Measurements from ENCODE around the gene ME1.
"Not testable (repeated sequence)": the region's sequence is repeated elsewhere in the genome, so short reads cannot be mapped to it uniquely, and the experiment has no call there.

Gene ME1

DNA sequence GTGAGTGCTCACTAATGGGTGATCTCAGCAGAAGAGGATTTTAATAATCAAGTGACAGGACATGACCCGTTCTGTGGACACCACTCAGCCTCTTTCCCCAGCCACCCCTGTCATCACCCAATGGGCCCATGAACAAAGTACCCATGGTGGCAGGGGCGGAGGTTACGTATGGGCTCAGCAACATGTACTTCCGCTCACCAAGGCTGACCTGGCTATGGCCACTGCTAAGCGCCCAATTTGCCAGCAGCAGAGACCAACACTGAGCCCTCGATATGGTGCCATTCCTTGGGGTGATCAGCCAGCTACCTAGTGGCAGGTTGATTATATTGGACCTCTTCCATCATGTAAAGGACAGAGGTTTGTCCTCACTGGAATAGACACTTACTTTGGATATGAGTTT is 68.5 kb downstream of the ME1 start:
- not testable (repeated sequence) for DNase-seq (ENCODE audit: insufficient read length, low spot score); FAIRE-seq

- DNase-seq (ENCODE audit: insufficient read length, low spot score) (no peak), FAIRE-seq (no peak)
Observed at GRCh38 chr6:83359638-83360037, 71.2 kb downstream of the ME1 start.

GRCh38 chr6:83354747-83355146 is 76.1 kb downstream of the ME1 start:
- DNase-seq (ENCODE audit: insufficient read length, low spot score) = no peak
- FAIRE-seq = no peak

- no peak for DNase-seq (ENCODE audit: insufficient read length, low spot score)
- FAIRE-seq = no peak
Observed at GRCh38 chr6:83352424-83353061, 78.3 kb downstream of the ME1 start.

GRCh38 chr6:83343121-83343520 is 87.7 kb downstream of the ME1 start:
- no peak for FAIRE-seq
- no peak for DNase-seq (ENCODE audit: insufficient read length, low spot score)

- no peak for DNase-seq (ENCODE audit: insufficient read length, low spot score)
Observed at GRCh38 chr6:83341765-83342164, 89.1 kb downstream of the ME1 start.

DNA sequence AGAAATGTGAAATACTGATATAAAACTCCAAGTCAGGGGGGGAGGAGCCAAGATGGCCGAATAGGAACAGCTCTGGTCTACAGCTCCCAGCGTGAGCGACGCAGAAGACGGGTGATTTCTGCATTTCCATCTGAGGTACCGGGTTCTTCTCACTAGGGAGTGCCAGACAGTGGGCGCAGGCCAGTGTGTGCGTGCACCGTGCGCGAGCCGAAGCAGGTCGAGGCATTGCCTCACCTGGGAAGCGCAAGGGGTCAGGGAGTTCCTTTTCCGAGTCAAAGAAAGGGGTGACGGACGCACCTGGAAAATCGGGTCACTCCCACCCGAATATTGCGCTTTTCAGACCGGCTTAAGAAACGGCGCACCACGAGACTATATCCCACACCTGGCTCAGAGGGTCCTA is 96.9 kb downstream of the ME1 start:
- DNase-seq (ENCODE audit: insufficient read length, low spot score); FAIRE-seq: not testable (repeated sequence)

More at GRCh38 chr6:83341765-83342164, 89.1 kb downstream of the ME1 start:
- FAIRE-seq = no peak

DNA sequence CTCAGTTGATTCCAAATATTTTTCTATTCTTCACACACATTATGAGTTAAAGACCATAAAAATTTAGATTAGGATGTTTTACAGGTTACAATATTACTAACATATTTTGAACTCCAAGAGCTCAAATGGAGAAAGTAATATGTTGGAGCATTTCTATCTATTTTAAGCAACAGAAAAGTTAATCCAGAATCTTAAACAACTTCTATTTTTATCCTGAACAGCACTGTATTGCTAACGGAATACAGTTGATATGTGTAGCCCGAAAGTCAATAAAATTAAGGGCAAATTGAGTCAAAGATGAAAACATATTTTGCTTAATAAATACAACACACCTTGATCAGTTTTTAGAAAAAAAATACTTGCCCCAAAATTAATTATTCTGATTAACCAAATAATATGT is 97.4 kb downstream of the ME1 start:
- no peak for FAIRE-seq
- DNase-seq (ENCODE audit: insufficient read length, low spot score) = no peak

DNA sequence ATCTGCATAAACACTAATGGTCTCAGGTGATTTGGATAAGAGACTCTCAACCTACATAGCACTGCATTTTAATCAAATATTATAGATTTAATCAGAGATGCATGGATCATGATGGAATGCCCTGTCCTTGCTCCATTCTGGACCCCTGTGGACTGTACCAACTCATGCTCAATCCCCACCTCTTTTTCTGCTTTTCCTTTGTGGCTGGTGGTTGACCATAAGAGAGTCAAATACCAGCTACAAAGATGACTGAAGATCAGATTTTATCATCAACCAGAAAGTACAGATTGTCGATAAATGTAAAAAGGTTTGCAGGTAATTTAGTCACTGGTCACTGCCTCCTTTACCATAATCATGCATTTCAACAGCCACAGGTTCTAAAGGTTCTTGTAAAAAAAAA is 116.2 kb downstream of the ME1 start:
- FAIRE-seq = no peak
- DNase-seq (ENCODE audit: insufficient read length, low spot score) = no peak

DNA sequence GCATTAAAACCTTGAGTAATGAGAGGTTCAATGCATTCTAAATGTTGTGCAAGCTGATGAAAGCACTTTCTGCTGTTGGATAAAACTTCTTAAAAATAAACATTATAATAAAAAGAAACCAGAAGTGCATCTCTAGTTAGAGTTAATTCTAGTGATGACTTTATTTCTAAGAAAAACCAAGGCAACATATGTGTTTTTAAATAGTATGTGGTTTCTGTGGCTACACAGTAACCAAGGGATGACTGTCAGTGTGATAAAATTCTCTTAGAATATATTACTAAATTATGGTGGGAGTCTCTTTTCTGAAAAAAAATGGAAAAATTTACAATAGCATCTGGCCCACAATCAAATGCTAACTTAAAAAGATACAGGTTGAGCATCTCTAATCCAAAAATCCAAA is 117.0 kb downstream of the ME1 start:
- FAIRE-seq = no peak
- no peak for DNase-seq (ENCODE audit: insufficient read length, low spot score)

GRCh38 chr6:83311231-83311630 is 119.6 kb downstream of the ME1 start:
- FAIRE-seq = no peak
- DNase-seq (ENCODE audit: insufficient read length, low spot score) = no peak

DNA sequence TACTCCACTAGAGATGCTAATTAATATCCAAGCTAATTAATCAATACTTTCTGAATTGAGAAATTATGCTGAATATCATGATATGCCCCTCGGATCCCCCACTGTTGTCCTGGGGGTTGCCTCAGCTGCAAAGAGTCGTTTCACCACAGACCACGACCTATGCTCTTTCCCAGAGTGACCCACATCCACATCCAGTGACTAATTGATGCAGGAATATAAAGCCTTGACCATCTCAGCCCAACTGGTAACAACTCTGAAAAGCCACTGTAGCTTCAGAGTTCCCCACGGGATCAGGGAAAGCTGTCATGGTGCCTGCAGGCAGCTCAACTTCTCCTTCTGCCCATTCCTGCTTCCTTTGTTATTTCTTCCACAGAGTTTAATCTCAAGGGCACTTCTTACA is 120.8 kb downstream of the ME1 start:
- no peak for DNase-seq (ENCODE audit: insufficient read length, low spot score)
- no peak for FAIRE-seq

GRCh38 chr6:83309344-83309743 is 121.5 kb downstream of the ME1 start:
- DNase-seq (ENCODE audit: insufficient read length, low spot score) (no peak), FAIRE-seq (no peak)

- FAIRE-seq (no peak), DNase-seq (ENCODE audit: insufficient read length, low spot score) (no peak)
Observed at GRCh38 chr6:83308833-83309232, 122.0 kb downstream of the ME1 start.

DNA sequence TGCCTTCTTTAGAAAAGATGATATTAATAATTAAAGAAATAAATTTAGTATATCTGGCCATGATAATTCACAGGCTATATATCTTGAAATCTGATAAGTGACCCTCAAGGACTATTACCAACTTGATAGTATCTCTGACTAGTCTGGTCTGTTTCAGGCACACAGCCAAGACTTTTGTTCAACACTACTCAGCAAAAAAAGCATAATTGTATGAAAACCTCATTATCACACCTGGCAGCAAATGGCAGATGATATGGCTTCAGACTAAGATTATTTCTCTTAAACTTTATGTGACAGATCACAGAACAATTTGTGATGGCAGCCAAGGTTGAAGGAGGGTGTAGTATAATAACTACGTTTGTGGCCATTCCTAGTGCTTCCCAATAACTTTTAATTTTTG is 123.0 kb downstream of the ME1 start:
- FAIRE-seq = no peak
- DNase-seq (ENCODE audit: insufficient read length, low spot score) = no peak

DNA sequence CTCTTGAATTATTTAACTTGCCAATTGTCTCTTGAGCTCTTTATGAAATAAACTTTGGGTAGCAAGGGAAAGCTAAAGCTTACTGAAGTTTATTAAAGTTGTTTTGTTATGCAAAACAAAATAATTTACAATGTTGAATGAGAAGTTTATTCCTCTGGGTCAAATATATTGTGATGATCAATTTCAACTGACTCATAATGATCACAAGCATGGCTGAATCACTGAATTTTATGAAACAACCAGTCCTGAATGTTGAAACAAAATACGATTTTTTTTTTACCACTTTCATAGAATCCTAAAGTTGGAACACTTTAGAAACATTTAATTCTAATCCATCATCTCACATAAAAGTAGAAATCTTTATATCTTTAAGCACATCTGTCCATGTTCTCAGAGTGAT is 127.4 kb downstream of the ME1 start:
- FAIRE-seq = no peak
- no peak for DNase-seq (ENCODE audit: insufficient read length, low spot score)

DNA sequence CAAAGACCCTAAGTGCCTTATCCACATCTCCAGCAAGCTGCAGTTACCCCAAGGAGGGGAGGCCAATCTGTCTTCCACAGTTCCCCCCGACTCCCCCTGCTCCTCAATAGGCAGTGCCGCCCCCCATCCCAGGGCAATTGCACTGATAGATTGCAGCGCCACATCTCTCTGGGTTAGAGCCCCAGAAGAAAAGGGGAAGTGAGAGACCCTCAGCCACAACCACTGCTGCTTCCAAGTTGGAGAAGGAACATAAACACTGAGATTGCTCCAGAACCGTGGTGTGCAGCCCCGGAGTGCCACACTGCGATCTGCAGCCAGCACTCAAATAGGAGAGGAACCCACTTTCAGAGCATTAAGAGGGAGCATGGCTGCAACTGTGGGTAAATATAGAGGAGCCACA is 136.2 kb downstream of the ME1 start:
- FAIRE-seq (no peak), DNase-seq (ENCODE audit: insufficient read length, low spot score) (no peak)

DNA sequence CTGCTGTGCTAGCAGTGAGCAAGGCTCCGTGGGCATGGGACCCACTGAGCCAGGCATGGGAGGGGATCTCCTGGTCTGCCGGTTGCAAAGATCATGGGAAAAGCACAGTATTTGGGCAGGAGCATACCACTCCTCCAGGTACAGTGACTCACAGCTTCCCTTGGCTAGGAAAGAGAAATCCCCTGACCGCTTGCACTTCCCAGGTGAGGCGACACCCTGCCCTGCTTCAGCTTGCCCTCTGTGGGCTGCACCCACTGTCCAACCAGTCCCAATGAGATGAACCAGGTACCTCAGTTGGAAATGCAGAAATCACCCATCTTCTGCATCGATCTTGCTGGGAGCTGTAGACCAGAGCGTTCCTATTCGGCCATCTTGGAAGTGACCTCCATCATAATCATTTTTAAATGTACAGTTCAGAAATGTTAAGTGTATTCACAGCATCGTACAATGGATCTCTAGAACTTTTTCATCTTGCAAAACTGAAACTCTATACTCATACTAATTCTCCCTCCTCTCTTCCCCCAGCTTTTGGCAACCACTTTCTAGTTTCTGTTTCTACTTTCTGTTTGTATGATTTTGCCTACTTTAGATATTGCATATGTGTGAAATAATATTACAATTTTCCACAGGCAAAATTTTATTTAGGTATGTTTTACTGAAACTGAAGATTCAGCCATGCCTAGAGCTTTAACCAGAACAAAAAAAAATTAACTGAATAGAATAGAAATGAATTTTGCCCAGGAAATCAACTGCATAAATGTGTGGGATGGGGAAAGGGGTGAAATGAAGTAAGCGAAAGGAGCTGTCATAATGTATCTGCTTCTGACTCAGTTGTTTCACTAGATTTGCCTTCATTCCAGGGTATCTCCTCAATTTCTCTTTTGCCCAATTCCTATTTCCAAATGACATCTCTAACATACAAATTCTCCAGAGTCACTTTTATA is 137.7 kb downstream of the ME1 start:
- DNase-seq (ENCODE audit: insufficient read length, low spot score) (no peak), FAIRE-seq (no peak)

- not testable (repeated sequence) for DNase-seq (ENCODE audit: insufficient read length, low spot score); FAIRE-seq
Observed at GRCh38 chr6:83287298-83287697, 143.6 kb downstream of the ME1 start.

DNA sequence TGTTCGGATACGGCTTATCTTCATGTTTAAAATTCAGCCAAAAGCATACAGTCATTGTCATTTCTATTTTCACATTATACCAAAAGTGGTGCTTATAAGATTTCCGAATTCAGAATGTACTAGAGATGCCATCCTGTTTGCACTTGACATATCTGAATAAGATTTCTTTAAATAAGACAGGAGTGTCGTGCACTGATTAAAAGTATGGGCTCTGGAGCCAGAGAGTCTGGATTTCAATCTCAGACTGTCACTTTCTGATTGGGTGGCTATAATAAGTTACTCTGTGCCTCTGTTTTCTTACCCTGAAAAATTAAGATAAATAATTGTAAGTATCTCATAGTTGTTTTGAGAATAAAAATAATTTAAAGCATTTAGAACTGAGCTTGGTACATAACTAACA is 144.9 kb downstream of the ME1 start:
- DNase-seq (ENCODE audit: insufficient read length, low spot score) = no peak

GRCh38 chr6:83273596-83273995 is 157.3 kb downstream of the ME1 start:
- no peak for FAIRE-seq

More for the DNA sequence above, 144.9 kb downstream of the ME1 start:
- no peak for FAIRE-seq

More at GRCh38 chr6:83273596-83273995, 157.3 kb downstream of the ME1 start:
- no peak for DNase-seq (ENCODE audit: insufficient read length, low spot score)

All from HTR-8/SVneo (cell line).